ENCODE data around the gene RIC8B.
A peak's percentile ranks its signal among the peaks of the same experiment; 100 is the strongest.

The RIC8B gene

DNA sequence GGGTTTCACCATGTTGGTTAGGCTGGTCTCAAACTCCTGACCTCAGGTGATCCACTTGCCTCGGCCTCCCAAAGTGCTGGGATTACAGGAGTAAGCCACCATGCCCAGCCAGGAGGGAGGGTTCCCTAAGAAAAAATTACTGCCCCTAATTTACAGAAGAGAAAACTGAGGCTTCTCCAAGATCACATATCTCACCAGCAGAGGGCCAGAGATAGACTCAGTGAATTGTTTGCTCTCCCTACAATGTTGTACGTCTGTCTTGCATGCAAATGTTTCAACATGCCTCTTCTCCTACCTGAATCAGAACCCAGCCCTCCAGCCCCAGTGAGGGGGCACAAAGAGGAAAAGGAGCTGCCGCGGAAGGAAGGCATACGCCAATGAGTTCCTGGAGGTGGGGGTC is 132.9 kb downstream of the RIC8B start:
- H3K27ac ChIP-seq = no peak overlapping the region
- TF ChIP-seq CTCF (conservative IDR thresholded peaks at IDR 0.05) = 0 out of 2 replicates have a peak, but pooled peaks have one; percentile 12

DNA sequence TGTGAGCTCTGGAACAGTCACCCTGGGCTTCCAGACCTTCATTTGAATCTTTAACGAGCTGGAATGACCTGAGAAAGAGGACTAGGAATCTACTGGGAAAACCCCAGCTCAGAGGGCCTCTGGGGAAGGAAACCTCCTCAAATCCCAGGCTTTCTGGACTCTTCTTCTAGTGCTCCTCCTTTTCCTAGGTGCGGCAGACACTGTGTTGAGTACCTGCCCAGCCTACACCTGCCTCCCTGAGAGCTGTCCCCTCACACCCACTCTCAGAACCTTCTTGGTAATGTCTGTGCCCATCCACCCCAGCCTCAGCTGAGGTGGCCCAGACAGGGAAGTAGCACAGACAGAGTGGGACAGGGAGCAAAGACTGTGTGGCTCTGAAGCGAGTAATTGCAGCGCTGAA is 133.4 kb downstream of the RIC8B start:
- no peak overlapping the region for H3K27ac ChIP-seq
- no peak for TF ChIP-seq CTCF (conservative IDR thresholded peaks at IDR 0.05)

GRCh38 chr12:106908561-106908960 is 134.1 kb downstream of the RIC8B start:
- H3K27ac ChIP-seq = no peak overlapping the region
- TF ChIP-seq CTCF (conservative IDR thresholded peaks at IDR 0.05) = no peak

DNA sequence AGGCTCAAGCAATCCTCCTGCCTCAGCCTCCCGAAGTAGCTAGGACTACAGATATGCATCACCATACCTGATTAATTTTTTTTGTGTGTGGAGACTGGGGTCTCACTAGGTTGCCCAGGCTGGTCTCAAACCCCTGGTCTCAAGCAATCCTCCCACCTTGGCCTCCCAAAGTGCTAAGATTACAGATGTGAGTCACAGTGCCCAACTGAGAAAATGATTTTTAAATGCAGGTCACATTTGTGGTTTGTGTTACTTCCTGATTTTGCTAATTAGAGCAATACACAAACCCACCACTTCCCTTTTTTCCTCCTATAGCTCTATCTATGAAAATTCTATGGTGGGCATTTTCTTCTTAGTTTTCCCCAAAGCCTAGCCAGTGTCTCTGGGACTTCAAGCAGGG is 135.7 kb downstream of the RIC8B start:
- TF ChIP-seq CTCF (conservative IDR thresholded peaks at IDR 0.05) = no peak

DNA sequence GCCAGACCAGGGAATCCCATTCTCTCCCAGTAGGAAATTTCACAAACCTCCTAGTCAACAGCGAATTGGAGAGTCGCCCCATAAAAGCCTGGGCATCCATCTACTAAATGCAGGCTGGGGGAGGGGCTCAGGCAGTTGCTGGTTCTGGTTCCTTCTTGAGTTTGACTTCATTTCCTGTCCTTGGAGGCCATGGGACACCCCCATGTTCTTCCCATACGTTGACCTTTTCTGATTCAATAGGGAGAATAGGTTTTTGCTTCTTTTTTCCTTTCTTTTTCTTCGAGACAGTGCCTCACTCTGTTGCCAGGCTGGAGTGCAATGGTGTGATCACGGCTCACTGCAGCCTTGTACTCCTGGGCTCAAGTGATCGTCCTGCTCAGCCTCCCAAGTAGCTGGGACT is 137.1 kb downstream of the RIC8B start:
- TF ChIP-seq CTCF (conservative IDR thresholded peaks at IDR 0.05) = no peak
- no peak overlapping the region for H3K27ac ChIP-seq

More for the DNA sequence above, 135.7 kb downstream of the RIC8B start:
- no peak overlapping the region for H3K27ac ChIP-seq

DNA sequence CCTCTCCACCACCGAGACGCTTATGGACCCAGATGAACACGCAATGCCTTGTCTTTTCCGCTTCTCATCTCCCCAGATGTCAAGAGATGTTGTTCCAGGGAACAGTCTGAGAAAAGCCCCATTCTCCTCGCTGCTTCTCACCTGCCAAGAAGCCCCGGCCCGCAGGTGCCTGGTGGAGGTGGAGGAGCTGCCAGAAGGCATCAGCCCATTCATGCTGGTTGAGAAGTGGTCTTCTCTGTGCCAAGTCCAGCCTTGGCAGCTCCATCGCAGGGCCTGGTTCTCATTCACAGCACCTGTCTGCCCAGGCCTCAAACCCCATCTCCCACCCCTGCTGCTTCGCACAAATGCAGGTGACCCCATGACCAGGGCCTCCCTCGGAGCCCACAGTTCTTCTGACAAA is 139.0 kb downstream of the RIC8B start:
- no peak overlapping the region for H3K27ac ChIP-seq
- no peak for TF ChIP-seq CTCF (conservative IDR thresholded peaks at IDR 0.05)

DNA sequence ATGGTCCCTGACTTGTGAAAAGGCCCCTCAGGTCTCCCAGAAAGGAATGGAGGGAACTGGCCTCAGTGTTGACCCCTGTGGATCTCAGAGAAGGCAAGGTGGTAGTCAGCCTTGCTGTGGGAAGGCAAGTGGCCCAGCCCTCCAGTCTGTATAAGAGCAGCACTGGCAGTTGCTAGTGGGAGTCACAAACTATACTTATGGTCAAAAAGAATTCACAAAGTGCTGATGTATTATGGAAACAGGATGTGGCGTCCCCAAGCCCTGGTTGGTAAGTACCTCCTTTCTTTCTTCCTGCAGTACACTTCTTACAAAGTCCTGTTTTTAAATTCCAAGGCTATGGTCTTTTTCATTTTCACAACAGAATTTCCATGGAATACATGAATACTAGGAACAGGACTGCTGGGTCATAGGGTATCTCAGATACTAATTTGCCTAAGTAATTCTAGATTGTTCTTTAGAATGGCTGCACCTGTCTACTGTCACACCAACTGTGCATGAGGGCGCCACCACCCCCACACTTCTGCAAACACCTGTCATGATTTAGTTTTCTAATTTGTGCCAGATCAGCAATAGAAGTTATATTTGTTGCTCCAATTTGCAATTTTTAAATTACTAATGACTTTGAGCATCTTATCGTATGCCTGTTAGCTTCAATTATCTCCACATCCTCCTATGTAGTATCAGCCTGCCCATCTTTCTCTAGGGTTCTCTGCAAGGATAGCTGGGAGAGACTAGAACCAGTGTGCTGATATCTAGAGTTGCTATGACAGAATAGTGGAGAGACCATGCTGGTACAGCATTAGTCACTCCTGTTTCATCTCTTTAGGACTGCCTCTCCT is 140.5 kb downstream of the RIC8B start:
- no peak overlapping the region for H3K27ac ChIP-seq
- TF ChIP-seq CTCF (conservative IDR thresholded peaks at IDR 0.05) = no peak

All from VCaP (cell line).